HG02642 (cell line): ENCODE data around the gene OR2A5.
"Not testable (repeated sequence)": the region's sequence is repeated elsewhere in the genome, so short reads cannot be mapped to it uniquely, and the experiment has no call there.

Source experiments
- ATAC-seq: cut with Tn5 transposase; IDR thresholded peaks from one replicate; pipeline ENCODE4 v1.9.1; 2021; ENCODE audit warnings: mild to moderate bottlenecking; ENCODE audit not compliant: unreplicated experiment, poor library complexity

OR2A5 gene, protein sequence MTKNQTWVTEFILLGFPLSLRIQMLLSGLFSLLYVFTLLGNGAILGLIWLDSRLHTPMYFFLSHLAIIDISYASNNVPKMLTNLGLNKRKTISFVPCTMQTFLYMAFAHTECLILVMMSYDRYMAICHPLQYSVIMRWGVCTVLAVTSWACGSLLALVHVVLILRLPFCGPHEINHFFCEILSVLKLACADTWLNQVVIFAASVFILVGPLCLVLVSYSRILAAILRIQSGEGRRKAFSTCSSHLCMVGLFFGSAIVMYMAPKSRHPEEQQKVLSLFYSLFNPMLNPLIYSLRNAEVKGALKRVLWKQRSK

DNA sequence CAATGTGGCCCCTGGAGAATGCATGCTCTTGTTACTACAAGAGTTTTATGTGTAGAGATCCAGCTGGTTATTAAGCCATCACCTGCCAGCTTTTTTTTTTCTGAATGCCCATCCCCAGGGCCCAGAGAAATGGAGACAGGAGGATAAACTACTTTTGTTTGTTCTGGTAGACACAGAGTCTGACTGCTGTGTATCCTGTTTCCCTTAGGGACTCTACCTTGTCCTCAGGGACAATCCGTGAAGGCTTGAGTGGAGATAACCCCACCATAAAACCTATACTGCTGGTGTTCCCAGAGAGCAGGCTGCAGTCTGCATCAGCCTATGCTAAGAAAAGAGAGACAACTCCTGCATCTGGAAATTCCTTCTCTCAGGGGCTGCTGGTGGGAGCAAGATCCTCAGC lies at the start of gene OR2A5:
TSS of gene OR2A5 (plus strand) at position 301 of the 400 bp plus-strand sequence. CDS start 1,454 bp downstream, outside the sequence.
- ATAC-seq, result no peak

DNA sequence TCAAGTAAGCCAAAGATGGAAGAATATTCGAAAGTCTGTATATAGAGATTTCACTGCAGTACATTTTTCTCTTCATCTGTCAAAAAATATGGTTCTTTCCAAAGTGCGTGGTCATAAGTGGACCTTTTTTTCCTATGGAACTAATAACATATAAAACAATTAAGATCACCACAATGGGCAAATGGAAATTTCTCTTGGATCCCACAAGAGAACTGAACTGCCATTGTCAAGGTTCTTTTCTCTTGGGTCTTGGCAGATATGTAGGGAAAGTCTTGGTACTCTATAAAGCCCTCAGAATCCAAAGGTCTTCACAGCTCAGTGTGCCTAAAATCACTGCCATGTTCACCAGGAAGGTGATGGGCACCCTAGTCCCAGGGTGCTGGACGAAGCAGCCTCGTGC lies 48.7 kb upstream of the OR2A5 start, which contains the start of gene OR6B1:
TSS of gene OR6B1 (plus strand) at position 301 of the 400 bp plus-strand sequence. CDS start 3,677 bp downstream, outside the sequence.
- no peak for ATAC-seq

DNA sequence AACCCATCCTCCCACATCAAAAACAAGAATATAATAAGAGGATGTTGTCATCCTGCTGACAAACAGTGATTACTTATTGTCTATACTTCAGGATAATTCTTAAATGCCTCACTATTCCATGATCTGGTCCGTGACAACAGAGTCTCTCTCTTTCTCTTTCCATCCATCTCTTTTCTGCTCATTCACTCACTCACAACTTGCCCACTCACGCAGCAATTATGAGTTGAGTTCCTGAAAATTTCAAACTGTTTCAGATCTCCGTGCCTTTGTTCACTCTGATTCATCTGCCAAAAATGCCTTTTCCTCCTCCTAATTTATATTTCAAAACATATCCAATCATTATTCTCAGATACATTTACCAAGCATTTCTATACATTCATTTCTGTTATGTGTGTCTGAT lies 47.2 kb upstream of the OR2A5 start:
- ATAC-seq, result no peak

DNA sequence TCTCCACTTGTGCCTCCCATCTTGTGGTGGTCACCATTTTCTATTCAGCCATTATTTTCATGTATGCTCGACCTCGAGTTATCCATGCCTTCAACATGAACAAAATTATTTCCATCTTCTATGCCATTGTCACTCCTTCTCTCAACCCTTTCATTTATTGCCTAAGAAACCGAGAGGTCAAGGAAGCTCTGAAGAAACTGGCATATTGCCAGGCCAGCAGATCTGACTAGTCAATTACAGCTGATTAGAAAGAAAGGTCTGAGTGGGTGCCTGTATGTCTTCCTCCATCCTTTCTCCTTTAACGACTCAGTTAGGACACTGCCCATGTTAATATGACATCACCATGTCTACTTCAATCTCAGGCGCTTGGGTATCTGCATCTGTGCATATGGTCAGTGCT lies 44.0 kb upstream of the OR2A5 start:
- ATAC-seq, result no peak

DNA sequence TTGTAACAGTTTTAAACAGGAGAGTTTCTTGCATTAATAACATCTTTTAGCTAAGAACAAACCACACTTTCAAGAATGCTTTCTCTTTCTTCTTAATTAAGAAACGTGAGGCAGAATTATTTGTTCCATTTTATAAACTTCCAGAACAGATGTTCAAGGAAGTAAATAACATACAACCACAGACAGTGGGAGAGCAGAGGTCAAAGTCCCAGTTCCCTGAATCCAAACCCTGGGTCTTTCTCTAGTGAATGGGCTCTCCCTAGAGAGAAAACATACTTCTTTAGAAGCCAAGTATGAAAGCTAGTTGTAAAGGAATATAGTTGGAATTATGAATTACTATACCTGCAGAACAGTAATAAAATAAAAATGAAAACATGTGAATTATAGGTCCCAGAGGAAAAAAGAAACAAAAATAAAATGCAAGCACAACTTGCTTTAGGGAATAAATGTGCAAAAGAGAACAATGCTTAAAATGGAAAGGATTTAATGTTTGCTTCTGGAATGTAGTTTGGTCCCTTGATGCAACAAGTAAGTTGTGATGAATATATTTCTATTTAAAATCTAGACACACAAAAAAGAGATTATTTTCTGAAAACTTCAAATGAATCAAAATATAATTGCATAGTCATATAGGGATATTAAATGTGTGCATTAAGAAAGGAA lies 42.6 kb upstream of the OR2A5 start:
- ATAC-seq, result no peak

DNA sequence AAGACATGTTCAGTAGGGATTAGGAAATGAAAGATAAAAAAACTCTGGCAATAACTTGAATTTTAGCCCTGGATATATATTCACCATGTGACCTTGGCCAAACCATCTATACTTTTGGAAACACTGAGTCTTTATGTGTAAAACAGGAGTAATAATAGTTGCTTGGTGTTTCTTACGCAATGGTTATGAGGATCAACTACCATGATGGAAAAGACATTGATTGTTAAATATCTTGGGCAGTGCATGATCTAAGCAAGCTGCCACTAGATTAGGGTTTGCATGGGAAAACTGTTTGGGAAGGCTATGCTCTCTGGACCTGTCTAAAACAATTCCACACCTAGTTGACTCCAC lies 42.1 kb upstream of the OR2A5 start:
- no peak for ATAC-seq

DNA sequence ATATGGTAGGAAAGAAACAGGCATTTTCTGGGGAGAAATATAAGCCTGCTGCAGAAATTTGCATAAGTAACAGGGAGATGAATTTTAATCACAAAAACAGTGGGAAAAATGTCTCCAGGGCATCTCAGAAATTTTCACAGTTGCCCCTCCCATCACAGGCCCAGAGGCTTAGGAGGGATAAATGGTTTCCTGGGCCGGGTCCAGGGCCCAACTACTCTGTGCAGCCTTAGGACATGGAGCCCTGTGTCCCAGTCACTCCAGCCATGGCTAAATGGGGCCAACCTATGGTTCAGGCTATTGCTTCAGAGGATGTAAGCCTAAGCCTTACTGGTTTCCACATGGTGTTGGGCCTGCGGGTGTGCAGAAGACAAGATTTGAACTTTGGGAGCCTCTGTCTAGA lies 39.4 kb upstream of the OR2A5 start:
- ATAC-seq, result no peak

DNA sequence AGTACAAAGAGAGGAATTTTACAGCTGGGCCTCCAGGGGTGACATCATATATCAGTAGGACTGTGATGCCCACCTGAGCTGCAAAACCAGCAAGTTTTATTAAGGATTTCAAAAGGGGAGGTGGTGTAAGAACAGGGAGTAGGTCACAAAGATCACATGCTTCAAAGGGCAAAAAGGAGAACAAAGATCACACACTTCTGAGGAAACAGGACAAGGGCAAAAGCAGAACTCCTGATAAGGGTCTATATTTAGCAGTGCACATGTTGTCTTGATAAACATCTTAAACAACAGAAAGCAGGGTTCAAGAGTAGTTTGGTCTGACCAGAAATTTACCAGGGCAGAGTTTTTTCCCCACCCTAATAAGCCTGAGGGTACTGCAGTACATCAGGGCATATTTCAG lies 38.7 kb upstream of the OR2A5 start:
- not testable (repeated sequence) for ATAC-seq

DNA sequence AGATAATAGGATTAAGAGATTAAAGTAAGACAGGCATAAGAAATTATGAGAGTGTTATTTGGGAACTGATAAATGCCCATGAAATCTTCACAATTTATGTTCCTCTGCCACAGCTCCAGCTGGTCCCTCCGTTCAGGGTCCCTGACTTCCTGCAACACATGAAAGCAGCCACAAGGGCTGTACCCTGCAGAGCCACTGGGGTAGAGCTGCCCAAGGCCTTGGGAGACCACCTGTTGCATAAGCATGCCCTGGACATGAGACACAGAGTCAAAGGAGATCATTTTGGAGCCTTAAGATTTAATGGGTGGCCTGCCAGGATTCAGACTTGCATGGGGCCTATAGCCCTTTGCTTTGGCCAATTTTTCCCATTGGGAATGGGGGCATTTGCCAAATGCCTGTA lies 37.9 kb upstream of the OR2A5 start:
- ATAC-seq, result not testable (repeated sequence)

DNA sequence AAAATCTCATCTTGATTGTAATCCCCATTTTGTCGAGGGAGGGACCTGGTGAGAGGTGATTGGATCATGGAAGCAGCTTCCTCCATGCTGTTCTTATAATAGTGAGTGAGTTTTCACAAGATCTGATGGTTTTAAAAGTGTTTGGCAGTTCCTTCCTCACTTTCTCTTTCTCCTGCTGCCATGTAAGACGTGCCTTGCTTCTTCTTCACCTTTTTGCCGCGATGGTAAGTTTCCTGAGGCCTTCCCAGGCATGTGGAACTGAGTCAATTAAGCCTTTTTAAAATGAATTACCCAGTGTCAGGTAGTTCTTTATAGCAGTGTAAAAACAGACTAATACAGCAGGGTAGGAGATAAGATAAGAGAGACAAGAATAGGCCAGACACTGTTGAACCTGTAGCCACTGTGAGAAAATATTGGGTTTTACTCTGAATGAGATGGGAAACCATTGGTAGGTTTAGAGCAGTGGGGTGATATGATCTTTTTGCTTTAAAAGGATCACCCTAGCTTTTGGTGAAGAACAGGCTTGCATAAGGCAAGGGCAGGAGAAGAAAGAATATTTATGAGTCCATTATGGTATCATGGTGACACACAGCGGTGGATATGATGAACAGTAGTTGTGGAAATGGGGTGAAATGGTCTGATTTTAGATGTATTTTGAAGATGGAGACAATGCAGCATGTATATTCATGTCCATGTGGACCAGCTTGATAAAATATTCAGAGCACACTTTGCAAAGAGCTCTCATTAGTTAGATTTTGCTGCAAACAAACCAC lies 37.1 kb upstream of the OR2A5 start:
- no peak for ATAC-seq

DNA sequence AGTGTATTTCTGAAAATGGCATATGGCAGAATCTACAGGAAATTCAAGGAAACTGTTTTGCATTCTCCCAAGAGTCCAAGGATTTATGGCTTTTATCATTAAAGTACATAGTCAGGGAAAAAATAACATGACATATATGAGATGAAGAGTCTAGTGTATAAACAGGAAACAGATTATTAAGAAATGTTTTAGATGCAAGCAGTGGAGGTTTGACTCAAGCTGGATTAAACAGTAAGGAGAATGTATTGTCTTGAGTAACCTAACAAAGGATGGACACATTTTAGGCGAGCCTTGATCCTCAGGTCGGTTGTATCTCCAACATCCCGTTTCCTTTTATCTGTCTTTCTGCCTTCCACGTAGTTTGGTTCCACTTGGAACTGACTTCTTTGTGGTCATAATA lies 30.7 kb upstream of the OR2A5 start:
- no peak for ATAC-seq

DNA sequence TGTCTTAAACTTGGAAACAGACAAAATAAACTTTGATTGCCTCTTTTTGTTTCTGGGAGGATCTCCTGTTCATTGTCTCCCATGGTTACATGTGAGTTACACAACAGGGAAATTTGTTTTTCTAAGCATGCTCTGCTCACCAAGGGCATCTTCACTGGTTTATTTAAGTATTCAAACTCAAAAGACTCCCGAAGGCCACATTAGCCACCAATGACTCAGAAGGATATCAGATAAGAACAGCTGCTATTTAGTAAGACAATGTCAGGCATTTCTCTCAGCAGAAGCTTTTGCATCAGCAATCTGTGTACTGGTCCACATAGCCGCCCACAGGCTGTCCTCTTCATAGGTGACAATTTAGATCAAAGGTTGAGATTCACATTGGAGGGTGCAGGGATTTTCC lies 29.3 kb upstream of the OR2A5 start:
- ATAC-seq, result no peak

DNA sequence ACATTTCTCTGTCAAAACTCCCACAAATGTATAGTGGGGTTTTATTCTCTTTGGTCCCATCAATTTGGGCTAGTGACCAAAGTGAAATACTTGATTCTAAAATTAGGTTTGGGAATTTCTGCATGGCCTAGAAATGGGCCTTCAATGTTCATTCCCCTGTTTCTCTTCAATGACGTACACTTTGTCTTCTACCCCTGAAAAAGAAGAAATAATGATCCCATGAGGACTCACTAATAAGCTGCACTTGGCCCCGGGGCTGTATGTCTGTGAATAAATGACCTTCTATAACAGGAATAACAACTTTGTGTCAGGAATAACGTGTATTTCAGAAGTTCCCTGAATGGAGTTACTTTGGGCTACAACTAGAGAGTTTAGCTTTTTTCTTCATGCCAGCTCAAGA lies 28.4 kb upstream of the OR2A5 start:
- ATAC-seq, result no peak

DNA sequence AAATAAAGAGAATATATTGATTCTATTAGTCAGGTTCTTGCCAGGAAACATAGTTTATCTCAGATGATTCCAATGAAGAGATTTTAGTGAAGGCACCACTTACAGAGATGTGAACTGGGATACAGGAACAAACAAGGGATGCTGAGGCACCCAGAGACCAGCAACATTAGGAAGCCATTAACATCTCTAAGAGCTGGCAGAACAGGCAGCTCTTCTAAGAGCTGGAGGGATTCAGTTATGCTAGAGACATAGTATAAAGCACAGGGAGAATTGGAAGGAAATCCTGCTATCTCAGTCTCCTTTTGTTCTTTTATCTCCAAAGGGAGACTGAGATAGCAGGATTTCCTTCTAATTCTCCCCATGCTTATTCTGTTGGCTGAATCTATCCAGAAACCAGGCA lies 26.6 kb upstream of the OR2A5 start:
- no peak for ATAC-seq

DNA sequence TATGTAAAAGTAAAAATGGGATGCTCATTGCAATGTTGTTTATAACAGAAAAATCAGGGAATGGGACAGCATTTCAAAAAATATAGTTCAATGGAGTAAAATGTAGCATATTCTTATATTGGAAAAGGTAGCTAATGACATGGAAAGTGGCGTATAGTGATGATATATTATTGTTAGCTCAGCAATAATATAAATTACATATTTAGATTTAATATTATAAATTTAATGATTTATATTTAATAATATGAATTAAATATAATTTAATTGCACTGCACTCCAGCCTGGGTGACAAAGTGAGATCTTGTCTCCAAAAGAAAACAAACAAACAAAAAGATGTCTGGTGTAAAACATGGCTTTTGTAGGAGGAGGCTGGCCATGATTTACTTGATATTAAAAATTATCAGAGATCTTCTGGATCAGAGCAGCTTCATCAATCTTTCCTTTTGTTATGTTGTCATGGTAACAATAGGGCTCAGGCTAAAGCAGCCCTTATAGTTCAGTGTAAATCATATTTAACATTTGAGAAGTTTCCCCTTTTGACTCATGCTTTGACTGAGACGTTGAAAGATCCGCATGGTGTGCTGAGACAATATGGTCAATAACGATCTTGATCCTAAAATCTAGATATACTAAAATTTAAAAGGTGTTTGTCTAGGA lies 25.4 kb upstream of the OR2A5 start:
- no peak for ATAC-seq

DNA sequence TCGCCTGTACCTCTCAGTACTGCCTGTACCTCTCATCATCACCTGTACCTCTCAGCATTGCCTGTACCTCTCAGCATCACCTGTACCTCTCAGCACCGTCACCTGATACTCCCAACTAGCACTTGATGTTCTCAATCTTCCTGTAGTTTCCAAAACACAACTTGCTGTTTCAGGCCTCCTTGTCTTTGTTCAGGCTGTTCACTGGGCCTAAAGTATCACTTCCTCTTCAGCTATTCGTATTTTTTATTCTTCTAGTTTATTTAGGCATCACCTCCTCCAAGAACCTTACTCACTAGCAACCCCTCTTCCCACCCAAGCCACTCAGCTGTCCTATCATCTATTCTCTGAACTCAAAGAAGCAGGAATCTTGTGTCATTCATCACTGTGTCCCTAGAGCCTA lies 24.5 kb upstream of the OR2A5 start:
- no peak for ATAC-seq

DNA sequence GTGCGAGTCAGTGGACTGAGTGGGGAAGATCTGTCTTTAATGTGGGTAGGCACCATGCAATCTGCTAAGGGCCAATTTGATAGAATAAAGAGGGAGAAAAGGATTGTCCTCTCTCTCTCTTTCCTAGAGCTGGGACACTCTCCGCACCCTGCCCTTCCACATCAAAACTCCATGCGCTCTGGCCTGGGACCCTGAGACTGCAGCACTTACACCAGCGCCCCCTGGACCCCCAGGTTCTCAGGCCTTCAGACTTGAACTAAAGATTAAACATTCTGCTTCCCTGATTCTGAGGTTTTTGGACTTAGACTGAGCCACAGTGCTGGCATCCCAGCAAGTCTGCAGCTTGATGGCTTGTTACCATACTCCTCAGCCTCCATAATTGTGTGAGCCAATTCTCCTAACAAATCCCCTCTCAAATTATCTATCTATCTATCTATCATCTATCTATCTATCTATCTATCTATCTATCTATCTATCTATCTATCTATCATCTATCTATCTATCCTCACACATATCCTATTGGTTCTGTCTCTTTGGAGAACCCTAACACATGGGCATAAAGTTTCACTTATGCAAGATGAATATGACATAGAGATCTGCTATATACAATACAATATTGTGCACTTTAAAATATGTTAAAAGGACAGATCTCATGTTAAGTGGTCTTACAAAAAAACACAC lies 22.4 kb upstream of the OR2A5 start:
- ATAC-seq, result no peak

DNA sequence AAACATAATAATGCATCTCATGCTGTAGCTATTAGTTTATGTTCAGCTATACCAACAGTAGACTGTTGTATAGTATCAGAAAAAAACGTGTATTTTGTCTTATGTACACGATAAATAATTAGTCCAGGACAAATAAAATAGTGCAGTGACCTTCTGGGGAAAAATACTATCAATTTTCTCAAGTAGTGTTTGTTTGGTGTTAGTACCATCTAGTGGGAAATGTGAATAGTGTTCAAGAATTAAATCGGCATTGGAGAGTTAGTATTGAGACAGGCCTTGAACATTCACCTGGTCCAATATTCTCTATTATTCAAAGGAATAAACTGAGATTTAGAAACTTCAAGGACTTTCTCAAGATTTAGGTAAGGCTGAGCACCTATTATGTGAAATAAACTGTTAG lies 21.7 kb upstream of the OR2A5 start:
- ATAC-seq, result no peak

DNA sequence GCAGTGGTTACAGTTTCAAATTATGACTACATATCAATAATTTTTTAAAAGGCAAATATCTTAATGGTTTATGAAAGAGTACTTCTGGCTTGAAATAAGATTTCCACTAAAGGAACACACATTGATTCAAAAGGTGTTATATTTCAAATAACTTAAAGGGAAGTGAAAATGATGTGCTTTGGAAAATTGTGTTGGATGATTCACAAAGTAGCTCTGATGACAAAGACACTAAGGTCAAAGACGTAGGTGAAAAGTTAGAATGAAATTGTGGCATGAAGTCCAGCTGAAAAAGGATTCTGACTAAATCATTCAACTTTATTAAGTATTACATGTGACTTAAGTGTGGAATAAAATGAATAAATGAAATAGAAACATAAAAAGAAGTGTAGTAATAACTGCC lies 20.8 kb upstream of the OR2A5 start:
- no peak for ATAC-seq

DNA sequence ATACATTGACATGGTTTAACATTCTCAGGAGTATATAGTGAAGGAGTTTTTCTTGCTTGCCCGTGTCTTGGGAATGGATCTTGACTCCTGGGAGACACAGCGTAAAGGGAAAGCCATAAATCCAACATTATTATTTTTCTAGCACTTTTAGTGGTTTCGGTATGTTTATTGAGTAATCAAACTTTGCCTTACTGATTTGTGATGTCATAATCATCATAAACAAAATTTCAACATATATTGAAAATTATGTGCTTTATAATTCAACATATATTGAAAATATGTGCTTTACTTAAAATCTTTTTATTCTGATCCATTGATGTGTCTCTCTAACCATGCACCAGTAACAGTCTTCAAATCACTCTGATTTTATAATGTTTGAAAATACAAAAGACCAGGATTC lies 20.2 kb upstream of the OR2A5 start:
- no peak for ATAC-seq
